Suppressor macrophage treated with lipopolysaccharide for 4 hours (primary cell): Measurements from ENCODE around the gene CLTCL1.

Source experiments
- DNase-seq: peaks from one replicate; pipeline ENCODE4 v3.0.0-alpha.2; 2020

The CLTCL1 gene

DNA sequence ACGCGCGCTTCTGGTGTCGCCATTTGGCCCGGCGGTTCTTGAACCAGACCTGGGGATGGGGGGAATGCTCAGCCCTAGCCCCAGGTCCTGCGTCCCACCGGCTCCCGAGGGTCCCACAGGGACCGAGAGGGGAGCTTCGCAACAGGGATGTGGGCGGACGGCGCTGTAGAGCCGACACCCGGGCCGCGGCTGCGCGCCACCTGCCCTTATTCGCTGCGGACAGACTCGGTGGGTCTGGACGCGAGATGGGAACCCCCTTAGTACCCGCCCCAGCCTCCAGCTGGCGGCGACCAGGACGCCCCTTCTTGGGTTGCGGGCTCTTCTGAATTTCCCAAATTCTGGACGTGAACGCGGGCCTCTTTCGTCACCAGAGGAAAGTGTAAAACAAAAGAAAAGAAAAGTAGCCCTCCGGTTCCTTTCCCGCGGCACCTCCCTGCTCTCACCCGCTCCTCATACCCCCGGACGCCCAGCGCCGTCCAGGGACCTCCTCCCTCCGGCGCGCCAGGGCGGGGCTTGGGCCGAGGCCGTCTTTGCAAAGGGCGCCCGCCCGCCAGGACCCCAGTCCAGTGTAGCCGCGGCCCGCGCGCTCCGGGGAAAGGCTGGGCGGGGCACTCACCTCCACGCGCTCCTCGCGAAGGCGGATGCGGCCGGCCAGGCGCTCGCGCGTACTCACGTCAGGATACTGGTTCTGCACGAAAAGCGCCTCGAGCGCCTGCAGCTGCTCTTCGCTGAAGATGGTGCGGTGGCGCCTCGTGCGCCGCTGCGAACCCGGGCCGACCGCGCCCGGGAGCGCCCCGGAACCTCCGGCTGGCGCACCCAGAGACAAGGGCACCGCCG lies 142.3 kb downstream of the CLTCL1 start:
- peak; percentile 4 for DNase-seq

DNA sequence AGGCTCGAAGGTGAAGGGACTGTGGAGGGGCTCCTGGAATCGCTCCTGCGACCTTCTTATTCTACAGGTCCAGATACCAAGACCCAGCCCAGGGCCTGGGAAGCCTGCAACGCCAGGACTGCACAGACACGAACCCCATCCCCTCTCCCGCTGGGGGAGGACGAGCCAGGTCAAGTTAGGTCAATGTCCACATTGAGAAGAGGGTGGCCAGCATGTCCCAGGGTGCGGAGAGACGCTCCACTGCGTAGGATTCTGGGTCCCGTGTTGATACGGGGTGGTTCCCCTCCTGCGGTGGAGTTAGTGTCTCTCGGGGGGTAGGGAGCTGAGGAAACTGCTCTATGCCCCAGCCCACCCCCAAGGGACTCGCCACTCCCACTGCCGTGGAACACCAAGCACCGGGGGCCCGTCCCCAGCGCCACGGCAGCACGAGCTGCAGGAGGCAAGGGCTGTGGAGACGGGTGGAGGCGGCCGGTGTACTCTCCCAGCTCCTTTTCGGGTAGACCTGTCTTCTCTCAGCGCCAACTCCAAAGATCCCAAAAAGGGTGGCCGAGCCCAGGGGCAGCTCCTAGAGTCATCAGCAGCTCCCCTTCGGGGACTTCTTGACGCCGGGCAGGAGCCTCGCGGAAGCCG lies 143.0 kb downstream of the CLTCL1 start:
- DNase-seq, result no peak

DNA sequence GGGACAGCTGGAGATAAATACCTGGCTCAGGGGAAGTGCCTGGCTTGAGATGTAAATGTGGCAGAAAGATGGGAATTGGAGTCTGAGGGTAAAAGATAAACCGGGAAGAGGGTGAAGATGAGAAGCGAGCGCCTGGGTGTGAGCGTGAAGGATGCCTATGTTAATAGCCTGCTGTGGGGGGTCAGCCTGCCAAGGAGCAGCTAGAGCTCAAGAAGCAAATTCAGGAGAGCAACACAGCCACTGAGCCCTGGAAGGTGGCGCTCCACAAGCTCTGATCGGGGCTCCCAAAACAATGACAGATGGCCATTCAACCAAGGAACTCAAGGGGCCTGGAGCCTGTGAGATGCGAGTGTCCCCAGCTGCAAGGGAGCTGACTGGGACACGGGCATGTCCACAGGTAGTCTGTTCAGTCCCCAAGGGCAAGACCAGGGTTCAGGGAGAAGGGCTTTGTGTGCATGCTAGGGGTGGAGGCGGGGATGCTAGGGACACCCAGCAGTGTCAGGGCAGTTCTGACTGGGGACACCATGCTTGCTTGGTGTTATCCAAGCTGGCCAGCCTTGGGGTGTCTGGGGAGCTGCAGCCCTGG lies 144.2 kb downstream of the CLTCL1 start:
- no peak for DNase-seq

DNA sequence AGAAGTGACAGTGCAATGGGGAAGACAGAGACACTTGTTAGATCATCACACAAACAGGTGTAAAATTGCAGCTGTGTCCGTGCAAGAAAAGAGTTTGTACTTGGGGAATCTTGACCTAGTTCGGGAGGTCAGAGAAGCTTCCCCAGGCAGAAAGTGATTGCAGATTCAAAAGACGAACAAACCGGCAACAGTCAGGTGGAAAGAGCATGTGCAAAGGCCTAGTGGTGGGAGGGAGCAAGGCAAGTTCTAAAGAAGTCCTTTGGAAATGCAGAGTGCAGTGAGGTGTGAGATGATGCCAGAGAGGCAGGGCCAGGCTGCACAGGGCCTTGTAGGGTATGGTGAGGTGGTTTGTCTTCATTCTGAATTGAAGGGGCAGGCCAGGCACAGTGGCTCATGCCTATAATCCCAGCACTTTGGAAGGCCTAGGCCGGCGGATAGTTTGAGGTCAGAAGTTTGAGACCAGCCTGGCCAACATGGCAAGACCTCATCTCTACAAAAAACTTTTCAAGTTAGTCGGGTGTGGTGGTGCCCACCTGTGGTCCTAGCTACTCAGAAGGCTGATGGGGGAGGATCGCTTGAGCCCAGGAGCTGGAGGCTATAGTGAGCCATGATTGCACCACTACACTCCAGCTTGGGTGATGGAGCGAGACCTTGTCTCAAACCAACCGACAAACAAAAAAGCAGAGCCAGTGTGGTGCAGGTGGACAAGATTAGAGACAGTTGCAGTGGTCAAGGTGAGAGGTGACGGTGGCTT lies 145.1 kb downstream of the CLTCL1 start:
- DNase-seq, result no peak

DNA sequence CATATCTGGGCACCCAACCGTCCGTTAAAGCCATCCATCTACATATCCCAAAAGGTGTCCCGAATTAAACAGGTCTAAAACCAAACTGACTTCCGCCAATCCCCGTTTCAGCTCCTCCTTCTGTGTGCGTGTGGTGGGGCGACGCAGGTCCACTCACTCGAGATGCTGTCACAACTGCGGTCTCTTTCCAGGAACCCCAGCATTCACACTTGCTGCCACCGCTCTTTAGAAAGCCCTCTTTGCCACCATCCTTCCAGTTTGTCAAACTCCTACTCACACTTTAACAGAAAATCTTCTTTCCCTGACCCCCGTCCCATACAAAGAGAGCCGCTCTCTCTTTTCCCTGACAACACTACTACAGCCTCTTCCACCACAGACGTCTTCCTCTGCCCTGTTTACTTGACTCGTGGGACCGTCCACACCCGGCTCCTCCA lies 147.5 kb downstream of the CLTCL1 start:
- DNase-seq, result peak; percentile 33

DNA sequence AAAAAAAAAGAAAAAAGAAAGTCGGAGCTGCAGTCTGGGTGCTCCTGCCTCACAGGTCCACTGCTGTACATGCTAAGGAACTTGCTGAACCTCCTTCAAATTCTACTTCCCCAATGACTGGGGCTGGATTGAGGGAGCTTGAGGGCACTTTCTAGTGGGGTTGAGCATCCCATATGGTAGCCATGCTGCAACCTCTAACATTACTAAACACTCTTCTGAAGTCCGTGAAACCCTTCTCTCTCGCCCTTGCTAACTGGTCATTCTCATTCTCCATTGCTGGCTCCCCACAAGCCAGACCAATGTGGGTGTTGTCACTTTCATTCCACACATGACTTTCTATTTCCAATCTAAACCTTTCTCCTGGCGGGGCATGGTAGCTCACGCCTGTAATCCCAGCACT lies 148.3 kb downstream of the CLTCL1 start:
- no peak for DNase-seq

DNA sequence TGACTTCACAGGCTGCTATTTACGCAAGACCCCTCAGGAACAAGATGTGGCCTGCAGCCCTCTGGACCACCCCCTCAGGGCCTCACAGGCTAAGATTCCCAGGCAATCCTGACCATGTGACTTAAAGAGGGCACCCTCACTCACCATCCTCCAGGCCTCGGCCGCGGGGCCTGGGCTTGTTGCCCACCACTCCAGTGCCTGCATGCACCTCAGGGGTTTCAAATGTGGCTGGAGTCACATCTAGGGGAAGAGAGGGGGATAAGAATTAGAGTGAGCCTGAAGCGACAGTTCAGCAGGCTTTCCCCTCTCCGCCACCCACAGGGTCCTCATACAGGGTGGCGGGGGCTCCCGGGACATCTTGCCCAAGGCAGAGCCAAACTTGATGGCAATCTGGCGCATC lies 149.1 kb downstream of the CLTCL1 start:
- no peak for DNase-seq

DNA sequence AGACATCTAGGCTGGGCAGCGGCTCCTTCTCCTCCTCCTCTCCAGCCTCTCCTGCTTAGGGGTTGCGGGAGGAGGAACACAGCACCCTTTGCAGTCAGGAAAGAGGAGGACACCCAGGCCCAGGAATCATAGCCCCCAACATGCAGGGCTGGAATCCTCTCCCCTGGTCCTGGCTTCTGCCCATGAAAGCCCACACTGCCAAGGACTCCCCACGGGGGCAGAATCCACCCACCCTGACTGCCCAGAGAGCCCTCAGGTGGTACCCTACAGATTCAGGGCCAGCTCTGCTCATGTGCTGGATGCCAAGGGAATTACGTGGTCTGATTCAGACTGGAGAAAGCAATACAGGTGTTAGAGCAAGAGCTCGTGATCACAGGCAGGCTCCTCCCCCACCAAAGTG lies 151.5 kb downstream of the CLTCL1 start:
- no peak for DNase-seq

DNA sequence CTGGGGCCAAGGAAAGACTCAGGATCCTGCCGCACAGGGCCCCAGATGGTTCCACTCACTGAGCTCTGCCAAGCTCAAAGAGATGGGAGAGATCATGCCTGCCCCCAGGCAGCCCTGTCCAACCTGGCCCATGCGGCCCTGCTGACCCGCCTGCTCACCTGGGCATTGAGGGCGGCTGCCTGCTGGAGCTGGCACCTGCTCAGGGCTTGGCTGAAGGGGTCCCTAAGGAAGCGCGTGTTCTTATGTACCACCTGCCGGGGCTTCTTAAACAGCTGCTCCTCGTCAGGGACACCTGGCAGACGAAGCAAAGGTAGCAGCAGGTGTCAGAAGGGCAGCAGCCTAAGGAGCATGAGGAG lies 152.5 kb downstream of the CLTCL1 start:
- no peak for DNase-seq

DNA sequence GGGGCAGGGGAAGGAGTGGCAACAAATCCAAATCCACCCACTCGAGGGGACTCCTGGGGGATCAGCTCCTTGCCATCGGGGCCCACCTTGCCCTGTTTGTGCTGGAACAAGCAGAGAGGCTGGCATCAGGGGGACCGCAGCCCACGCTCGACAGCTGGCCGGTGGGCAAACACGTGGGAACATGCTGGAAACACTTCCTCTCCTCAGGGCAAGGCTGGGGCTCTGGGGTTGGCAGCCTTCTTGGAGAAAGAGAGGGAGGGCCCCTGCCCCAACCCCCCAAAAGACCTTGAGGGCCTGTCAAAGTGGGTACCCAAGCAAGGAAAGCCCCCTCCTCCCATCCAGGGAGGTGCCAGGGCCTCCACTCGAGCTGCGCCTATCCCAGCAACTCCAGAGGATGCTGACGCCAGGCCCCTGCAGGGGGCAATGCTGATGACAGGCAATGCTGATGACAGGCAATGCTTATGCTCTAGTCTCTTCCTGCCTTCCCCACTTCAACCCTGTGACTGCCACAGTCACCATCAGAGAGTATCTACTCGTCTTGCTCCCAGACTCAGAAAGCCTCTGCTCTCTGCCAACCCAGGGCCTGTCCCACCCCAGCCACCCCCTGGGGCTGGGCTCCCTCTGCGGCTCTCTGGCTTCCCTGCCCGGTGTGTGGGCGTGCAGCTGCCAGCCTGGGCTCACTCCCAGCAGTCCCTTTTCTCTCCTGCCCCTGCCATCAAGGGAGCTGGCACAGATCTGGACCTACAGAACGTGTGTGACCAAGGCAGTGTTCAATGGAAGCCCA lies 153.1 kb downstream of the CLTCL1 start:
- no peak for DNase-seq

DNA sequence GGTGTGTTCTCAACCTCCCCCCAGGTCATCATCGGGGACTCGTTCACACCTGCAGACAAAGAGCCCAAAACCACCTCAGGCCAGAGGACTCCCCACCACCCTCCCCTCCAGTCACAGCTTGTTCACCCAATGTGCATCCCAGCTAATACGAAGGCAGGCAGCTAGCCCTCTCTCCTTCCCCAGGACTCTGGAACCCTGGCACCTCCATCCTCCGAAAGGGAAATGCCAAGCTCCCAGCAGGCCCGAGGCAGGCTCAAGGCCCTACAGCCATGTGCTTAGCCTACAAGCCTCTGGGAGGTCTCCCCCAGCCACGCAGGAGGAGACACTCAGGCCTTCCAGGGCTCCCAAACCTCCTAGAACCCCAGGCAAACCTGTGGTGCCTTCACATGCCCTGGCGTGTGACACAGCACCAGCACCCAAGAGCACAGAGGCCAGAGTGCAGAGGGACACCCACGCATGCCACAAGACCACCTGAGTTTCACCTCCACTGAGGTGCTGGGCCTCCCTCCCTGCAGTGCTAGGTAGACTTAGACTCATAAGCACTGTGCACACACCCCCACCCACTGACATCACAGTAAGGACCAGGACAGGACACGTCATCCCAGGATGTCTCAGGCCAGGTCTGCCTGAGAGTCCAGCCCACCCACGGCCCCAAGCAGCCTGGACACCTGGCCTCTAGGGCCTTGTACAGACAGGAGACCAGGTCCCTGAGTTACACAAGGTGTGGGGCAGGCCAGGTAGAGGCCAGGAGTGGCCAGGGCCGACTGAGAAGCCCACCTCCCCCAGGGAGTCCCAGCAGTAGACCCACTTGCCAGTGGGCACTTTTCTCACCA lies 153.9 kb downstream of the CLTCL1 start:
- no peak for DNase-seq

DNA sequence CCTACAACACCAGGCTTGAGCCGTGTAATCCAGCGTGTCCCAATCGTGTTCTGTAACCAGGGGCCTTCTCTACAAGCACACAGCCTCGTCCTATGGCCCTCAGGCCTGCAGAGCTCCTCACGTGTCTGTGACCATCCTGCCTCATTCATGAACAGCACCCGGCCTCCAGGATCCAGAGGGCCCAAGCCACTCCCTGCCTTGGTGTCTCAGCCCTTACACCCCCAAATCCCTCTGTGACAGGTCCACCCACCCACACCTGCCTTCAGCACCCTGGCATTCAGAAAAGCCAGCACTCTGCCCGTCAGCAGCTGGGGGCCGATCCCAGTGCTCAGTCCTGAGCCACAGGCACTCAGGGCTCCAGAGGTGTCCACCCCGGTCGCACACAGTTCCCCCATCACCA lies 154.6 kb downstream of the CLTCL1 start:
- no peak for DNase-seq

DNA sequence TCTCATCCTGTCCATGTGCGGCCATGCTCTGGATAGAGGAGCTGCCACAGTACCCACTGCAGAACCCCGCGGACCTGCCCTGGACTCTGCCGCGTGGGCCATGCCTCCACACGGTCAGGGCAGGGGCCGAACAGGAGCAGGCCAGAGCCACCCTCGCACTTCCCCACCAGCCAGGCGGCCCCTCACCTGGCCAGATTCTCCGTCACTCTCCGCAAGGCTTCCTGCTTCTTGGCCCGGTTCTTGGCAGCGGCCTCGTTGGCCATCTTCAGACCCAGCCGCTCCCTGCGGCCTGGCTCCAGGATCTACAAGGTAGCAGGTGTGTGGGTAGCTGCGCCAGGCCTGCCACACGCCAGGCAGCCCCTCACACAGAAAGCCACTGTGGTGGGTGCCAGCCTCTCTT lies 156.6 kb downstream of the CLTCL1 start:
- no peak for DNase-seq

DNA sequence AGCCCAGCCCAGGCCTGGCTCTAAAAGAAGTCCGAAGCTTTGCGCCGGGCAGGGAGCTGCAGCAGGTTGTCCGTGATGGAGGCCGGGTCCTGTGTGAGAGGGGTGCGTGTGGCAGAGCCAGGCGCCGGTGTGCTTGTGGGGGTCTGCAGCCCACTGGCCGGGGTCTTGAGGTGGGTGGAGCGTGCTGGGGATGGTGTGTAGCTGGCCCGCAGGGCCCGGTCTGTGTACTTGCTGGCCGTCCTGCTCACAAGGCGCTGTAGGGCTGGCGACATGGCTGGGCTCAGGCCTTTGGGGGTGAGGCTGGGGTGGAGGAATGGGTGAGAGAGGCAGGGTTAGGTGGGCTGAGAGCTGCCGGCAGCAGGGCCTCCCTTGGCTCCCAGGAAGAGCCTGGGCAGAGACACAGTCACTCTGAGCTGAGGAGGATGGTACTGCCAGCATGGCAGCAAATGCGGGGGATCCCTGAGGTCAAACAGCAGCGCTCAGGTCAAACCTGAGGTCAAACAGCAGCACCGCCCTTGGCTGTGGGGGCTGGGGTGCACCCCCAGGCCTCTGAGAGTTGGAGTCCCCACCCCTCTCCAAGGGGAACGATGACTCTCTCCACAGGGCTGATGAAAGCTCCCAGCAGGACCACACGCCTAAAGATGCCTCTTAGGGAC lies 157.2 kb downstream of the CLTCL1 start:
- no peak for DNase-seq

DNA sequence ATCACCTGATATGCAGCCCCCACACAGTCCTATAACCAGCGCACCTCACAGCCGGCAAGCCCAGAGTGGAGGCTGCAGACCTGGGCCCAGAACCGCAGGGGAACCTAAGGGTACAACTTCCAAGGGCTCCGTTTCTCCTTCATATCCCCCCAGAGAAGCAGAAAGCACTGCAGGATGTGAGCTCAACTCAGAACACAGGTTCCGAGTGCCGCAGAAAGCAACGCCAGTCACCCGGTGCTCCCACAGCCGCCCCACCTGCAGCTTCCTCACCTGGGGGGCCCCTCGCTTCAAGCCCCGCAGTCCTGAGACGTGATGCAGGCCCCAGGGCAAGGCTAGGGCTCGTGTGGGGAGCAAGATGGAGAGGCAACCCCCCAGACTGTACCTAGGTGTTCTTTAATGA lies 158.0 kb downstream of the CLTCL1 start:
- no peak for DNase-seq

DNA sequence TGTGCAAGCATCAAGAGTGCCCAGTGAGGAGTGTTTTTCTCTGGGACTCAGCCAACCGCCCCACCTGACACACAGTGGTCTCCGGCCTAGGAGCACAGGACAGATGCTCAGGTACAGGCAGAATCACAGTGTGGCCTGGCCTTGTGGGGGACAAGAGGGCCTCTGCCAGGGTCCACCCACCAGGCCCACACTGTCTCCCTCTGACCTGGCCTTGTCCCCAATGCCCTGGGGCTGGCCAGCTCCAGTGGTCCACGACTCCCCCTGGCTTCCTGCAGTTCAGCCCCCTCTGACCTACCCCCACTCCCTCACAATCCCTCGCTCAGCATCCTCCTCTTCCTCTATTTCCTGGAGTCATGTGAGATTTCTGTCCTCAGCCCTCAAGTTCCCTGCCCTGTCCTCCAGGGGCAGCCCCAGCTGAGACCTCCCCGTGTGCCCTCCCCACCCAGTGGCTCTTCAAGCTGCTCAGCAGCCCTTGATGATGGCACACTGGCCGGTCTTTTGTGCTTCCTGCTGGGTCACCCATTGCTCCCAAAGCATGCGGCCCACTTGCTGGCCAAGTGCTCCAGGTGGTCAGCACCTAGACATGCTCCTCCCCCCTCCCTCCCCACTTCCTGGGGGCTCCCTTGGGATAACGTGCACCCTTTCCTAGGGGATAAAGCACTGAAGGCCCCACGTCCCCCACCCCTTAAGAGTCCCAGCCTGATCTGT lies 158.7 kb downstream of the CLTCL1 start:
- DNase-seq, result no peak

DNA sequence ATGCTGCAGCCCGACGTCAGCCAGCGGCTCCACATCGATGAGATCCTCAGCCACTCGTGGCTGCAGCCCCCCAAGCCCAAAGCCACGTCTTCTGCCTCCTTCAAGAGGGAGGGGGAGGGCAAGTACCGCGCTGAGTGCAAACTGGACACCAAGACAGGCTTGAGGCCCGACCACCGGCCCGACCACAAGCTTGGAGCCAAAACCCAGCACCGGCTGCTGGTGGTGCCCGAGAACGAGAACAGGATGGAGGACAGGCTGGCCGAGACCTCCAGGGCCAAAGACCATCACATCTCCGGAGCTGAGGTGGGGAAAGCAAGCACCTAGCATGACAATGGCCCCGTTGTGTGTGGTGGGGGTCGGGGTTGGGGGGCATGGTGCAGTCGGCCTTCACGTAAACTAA lies 159.4 kb downstream of the CLTCL1 start:
- no peak for DNase-seq

DNA sequence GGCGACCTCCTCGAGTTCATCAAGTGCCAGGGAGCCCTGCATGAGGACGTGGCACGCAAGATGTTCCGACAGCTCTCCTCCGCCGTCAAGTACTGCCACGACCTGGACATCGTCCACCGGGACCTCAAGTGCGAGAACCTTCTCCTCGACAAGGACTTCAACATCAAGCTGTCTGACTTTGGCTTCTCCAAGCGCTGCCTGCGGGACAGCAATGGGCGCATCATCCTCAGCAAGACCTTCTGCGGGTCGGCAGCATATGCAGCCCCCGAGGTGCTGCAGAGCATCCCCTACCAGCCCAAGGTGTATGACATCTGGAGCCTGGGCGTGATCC lies 159.9 kb downstream of the CLTCL1 start:
- no peak for DNase-seq

DNA sequence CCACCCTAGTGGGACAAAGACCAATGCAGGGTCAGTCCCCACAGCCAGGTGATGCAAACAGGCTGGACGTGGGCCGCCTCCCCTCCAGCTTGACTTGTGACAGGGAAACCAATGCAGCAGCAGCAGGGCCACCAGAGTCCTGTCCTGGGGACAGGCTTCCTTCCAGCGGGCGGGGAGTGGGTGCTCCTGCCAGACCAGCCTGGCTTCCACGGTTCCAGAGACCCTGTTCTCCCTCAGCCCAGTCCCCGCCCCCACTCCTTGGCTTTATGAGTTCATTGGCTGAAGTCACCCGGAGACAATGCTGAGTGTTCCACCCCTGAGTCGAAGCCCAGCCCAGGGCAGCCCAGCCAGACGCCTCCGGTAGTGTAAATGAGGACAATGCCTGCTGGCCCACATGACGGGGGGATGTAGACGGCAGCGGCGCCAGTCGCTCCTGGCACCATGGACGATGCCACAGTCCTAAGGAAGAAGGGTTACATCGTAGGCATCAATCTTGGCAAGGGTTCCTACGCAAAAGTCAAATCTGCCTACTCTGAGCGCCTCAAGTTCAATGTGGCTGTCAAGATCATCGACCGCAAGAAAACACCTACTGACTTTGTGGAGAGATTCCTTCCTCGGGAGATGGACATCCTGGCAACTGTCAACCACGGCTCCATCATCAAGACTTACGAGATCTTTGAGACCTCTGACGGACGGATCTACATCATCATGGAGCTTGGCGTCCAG lies 160.4 kb downstream of the CLTCL1 start, which contains the start of gene TSSK2:
Gene TSSK2 (plus strand): TSS at position 350 of the 726 bp plus-strand sequence. CDS start 92 bp downstream, at position 442.
- DNase-seq, result no peak

DNA sequence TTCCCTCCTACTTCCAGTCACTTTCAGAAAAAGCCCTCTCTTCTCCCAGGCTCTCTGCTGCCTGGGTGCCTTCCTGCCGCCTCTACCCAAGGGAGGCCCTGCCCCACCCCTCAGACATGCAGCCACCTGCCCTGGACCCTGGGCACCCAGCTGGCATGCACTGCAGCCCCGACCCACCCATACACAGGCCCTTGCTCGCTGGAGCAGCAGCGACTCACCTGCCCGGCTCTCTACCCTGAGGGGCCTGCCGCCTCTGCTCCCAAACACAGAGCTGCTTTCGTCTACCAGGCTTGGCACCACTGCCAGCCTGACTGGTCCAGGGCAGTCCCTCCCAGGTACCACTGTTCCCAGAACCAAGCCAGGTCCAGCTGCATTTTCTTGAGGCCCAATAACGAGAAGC lies 161.6 kb downstream of the CLTCL1 start:
- DNase-seq, result no peak
